HG03378 (cell line): ENCODE data around the gene SUPV3L1.
"Not testable (repeated sequence)": the region's sequence is repeated elsewhere in the genome, so short reads cannot be mapped to it uniquely, and the experiment has no call there.

ENCODE experiments used
- ATAC-seq: cut with Tn5 transposase; IDR thresholded peaks from one replicate; pipeline ENCODE4 v1.9.1; 2021; ENCODE audit warnings: mild to moderate bottlenecking, moderate library complexity; ENCODE audit not compliant: unreplicated experiment

Gene SUPV3L1

GRCh38 chr10:69228151-69228550, 48.1 kb downstream of the SUPV3L1 start:
- ATAC-seq, result no peak

- no peak for ATAC-seq
Measured at GRCh38 chr10:69229616-69229916, 49.5 kb downstream of the SUPV3L1 start.

GRCh38 chr10:69230128-69230527, 50.1 kb downstream of the SUPV3L1 start:
- ATAC-seq, result no peak

GRCh38 chr10:69232252-69232651, 52.2 kb downstream of the SUPV3L1 start:
- no peak for ATAC-seq

GRCh38 chr10:69232736-69233480, 52.9 kb downstream of the SUPV3L1 start:
- no peak for ATAC-seq

GRCh38 chr10:69234447-69234846, 54.4 kb downstream of the SUPV3L1 start:
- no peak for ATAC-seq

- peak; percentile 87 for ATAC-seq
Measured at GRCh38 chr10:69237528-69238159, 57.6 kb downstream of the SUPV3L1 start.

- ATAC-seq, result no peak
Measured at GRCh38 chr10:69239136-69239535, 59.1 kb downstream of the SUPV3L1 start.

GRCh38 chr10:69239816-69240434, 59.9 kb downstream of the SUPV3L1 start:
- no peak for ATAC-seq

GRCh38 chr10:69240455-69240854, 60.4 kb downstream of the SUPV3L1 start:
- ATAC-seq, result no peak

- no peak for ATAC-seq
Measured at GRCh38 chr10:69241575-69241974, 61.5 kb downstream of the SUPV3L1 start.

GRCh38 chr10:69242040-69242851, 62.2 kb downstream of the SUPV3L1 start:
- ATAC-seq, result no peak

GRCh38 chr10:69242852-69243212, 62.8 kb downstream of the SUPV3L1 start:
- no peak for ATAC-seq

- no peak for ATAC-seq
Measured at GRCh38 chr10:69243817-69244216, 63.8 kb downstream of the SUPV3L1 start.

- ATAC-seq, result no peak
Measured at GRCh38 chr10:69246036-69246435, 66.0 kb downstream of the SUPV3L1 start.

- ATAC-seq, result no peak
Measured at GRCh38 chr10:69246581-69247312, 66.7 kb downstream of the SUPV3L1 start.

GRCh38 chr10:69247313-69247710, 67.3 kb downstream of the SUPV3L1 start:
- ATAC-seq, result no peak

- ATAC-seq, result no peak
Measured at GRCh38 chr10:69248117-69248730, 68.2 kb downstream of the SUPV3L1 start.

GRCh38 chr10:69250041-69250440, 70.0 kb downstream of the SUPV3L1 start:
- no peak for ATAC-seq

GRCh38 chr10:69251417-69251816, 71.4 kb downstream of the SUPV3L1 start:
- not testable (repeated sequence) for ATAC-seq
